ENCODE data around the gene RASA2. TPM values are rescaled to one million over a fixed set of nuclear protein-coding genes. Genes with fewer than 3 reads are reported as not detected.

The RASA2 gene
- total and polyA plus RNA-seq, 10 of the 15 experiments (the other 5 are each of a cell fraction or from before 2014, with no cell fraction given), result 1.9 to 9.4 (median 7.2) TPM

GRCh38 chr3:141498598-141499223 lies 11.9 kb downstream of the RASA2 start (continued):
- TF ChIP-seq EGR1 (IDR thresholded peaks at IDR 0.05; ENCODE audit: borderline replicate concordance in 1 of 2, low read depth in 2 of 2, low read length in 2 of 2), result peak in 1 of 2 experiments; percentile 47; a peak in 1 of 3 replicates
- no peak for TF ChIP-seq KDM1A (IDR thresholded peaks at IDR 0.05; ENCODE audit: borderline replicate concordance)
- no peak for TF ChIP-seq WRNIP1 (IDR thresholded peaks at IDR 0.05; ENCODE audit: borderline replicate concordance, low read depth, low read length)
- peak; percentile 38; the same call in 1 of the 2 replicates for TF ChIP-seq BCL11A (IDR thresholded peaks at IDR 0.05; ENCODE audit: low read depth, low read length)
- TF ChIP-seq RCOR1 (conservative IDR thresholded peaks at IDR 0.05; ENCODE audit: low read depth, low read length), result no peak
- no peak for TF ChIP-seq ATF3 (IDR thresholded peaks at IDR 0.05; ENCODE audit: borderline replicate concordance, extremely low read depth, low read depth, low read length)
- TF ChIP-seq SUPT20H (IDR thresholded peaks at IDR 0.05; ENCODE audit: borderline replicate concordance, control insufficient read depth, low read depth, low read length), result no peak
- TF ChIP-seq SMAD5 (IDR thresholded peaks at IDR 0.05; ENCODE audit: low read depth), result no peak
- TF ChIP-seq BHLHE40 (IDR thresholded peaks at IDR 0.05; ENCODE audit: borderline replicate concordance in 1 of 2, low read depth in 2 of 2, low read length in 1 of 2), result 0 out of 4 replicates have a peak, but pooled peaks have one; percentile 33 to 38
- peak; percentile 76 for TF ChIP-seq ATF2 (IDR thresholded peaks at IDR 0.05; ENCODE audit: low read length)
- TF ChIP-seq IKZF2 (IDR thresholded peaks at IDR 0.05), result peak; percentile 62 to 72; a peak in 3 of 4 replicates
- no peak for TF ChIP-seq TCF7 (IDR thresholded peaks at IDR 0.05; ENCODE audit: borderline replicate concordance)
- TF ChIP-seq SIN3A (IDR thresholded peaks at IDR 0.05; ENCODE audit: low read depth, low read length), result no peak
- no peak for TF ChIP-seq JUND (IDR thresholded peaks at IDR 0.05; ENCODE audit: low read depth, low read length)
- TF ChIP-seq MEF2A (IDR thresholded peaks at IDR 0.05; ENCODE audit: insufficient read depth, low read depth, low read length), result no peak
- no peak for TF ChIP-seq NFXL1 (IDR thresholded peaks at IDR 0.05; ENCODE audit: borderline replicate concordance)
- TF ChIP-seq MTA2 (IDR thresholded peaks at IDR 0.05; ENCODE audit: low read depth), result peak; percentile 48
- TF ChIP-seq TAF1 (IDR thresholded peaks at IDR 0.05; ENCODE audit: borderline replicate concordance, low read depth, low read length), result no peak
- no peak for TF ChIP-seq CHD4 (IDR thresholded peaks at IDR 0.05)
- no peak for TF ChIP-seq SUZ12 (IDR thresholded peaks at IDR 0.05; ENCODE audit: unreplicated experiment)
- no peak for TF ChIP-seq CEBPB (IDR thresholded peaks at IDR 0.05; ENCODE audit: borderline replicate concordance in 1 of 2, low read depth in 2 of 2, low read length in 2 of 2)
- peak; percentile 96 for TF ChIP-seq CBFB (IDR thresholded peaks at IDR 0.05; ENCODE audit: low read depth)
- TF ChIP-seq MTA3 (IDR thresholded peaks at IDR 0.05; ENCODE audit: borderline replicate concordance, low read length), result no peak
- TF ChIP-seq POLR2AphosphoS2 (IDR thresholded peaks at IDR 0.05; ENCODE audit: low read depth, low read length), result no peak
- TF ChIP-seq NR2F1 (conservative IDR thresholded peaks at IDR 0.05), result no peak
- TF ChIP-seq BCL3 (IDR thresholded peaks at IDR 0.05; ENCODE audit: borderline replicate concordance, insufficient read depth, low read depth, low read length, poor library complexity, severe bottlenecking), result no peak

Data from GM12878 (cell line).